Stimulated activated CD4-positive, alpha-beta T cell treated with anti-CD3 and anti-CD28 coated beads, Interleukin-4, amount 100 ng/mL, for 1 hour (primary cell): ENCODE data around the gene ZNF664.

Experiments used
- DNase-seq: peaks from one replicate; pipeline ENCODE4 v3.0.0-alpha.2; 2020

The ZNF664 gene

GRCh38 chr12:124013073-124013472 lies 40.1 kb downstream of the ZNF664 start:
- no peak for DNase-seq

GRCh38 chr12:124015494-124016461 lies 42.8 kb downstream of the ZNF664 start:
- no peak for DNase-seq

GRCh38 chr12:124017064-124017463 lies 44.0 kb downstream of the ZNF664 start:
- DNase-seq, result no peak

GRCh38 chr12:124018539-124018938 lies 45.5 kb downstream of the ZNF664 start:
- no peak for DNase-seq

- no peak for DNase-seq
Observed at GRCh38 chr12:124019115-124019514, 46.1 kb downstream of the ZNF664 start.

GRCh38 chr12:124020514-124020949 lies 47.5 kb downstream of the ZNF664 start:
- DNase-seq, result no peak

GRCh38 chr12:124021007-124021406 lies 48.0 kb downstream of the ZNF664 start:
- no peak for DNase-seq

GRCh38 chr12:124022161-124022560 lies 49.1 kb downstream of the ZNF664 start:
- DNase-seq, result no peak

GRCh38 chr12:124024263-124024678 lies 51.3 kb downstream of the ZNF664 start:
- DNase-seq, result no peak

GRCh38 chr12:124024776-124025175 lies 51.8 kb downstream of the ZNF664 start:
- no peak for DNase-seq

GRCh38 chr12:124025661-124026060 lies 52.6 kb downstream of the ZNF664 start:
- no peak for DNase-seq

- DNase-seq, result no peak
Observed at GRCh38 chr12:124026755-124027745, 54.0 kb downstream of the ZNF664 start.

GRCh38 chr12:124027753-124028554 lies 54.9 kb downstream of the ZNF664 start:
- no peak for DNase-seq

- no peak for DNase-seq
Observed at GRCh38 chr12:124028555-124028925, 55.5 kb downstream of the ZNF664 start.

- DNase-seq, result no peak
Observed at GRCh38 chr12:124030008-124030407, 57.0 kb downstream of the ZNF664 start.

GRCh38 chr12:124030510-124030909 lies 57.5 kb downstream of the ZNF664 start:
- no peak for DNase-seq

- DNase-seq, result no peak
Observed at GRCh38 chr12:124031058-124031457, 58.0 kb downstream of the ZNF664 start.

GRCh38 chr12:124032265-124032886 lies 59.4 kb downstream of the ZNF664 start:
- DNase-seq, result no peak

GRCh38 chr12:124033859-124034258 lies 60.8 kb downstream of the ZNF664 start:
- DNase-seq, result no peak

GRCh38 chr12:124034297-124034696 lies 61.3 kb downstream of the ZNF664 start:
- no peak for DNase-seq

- no peak for DNase-seq
Observed at GRCh38 chr12:124035163-124035562, 62.1 kb downstream of the ZNF664 start.

- no peak for DNase-seq
Observed at GRCh38 chr12:124036171-124036598, 63.2 kb downstream of the ZNF664 start.
